Measurements from ENCODE around the gene GAB2. TPM values are rescaled to one million over a fixed set of nuclear protein-coding genes. Genes with fewer than 3 reads are reported as not detected.

Gene GAB2
- total RNA-seq, 1 experiment from 2014 or later = 10.6 TPM

DNA sequence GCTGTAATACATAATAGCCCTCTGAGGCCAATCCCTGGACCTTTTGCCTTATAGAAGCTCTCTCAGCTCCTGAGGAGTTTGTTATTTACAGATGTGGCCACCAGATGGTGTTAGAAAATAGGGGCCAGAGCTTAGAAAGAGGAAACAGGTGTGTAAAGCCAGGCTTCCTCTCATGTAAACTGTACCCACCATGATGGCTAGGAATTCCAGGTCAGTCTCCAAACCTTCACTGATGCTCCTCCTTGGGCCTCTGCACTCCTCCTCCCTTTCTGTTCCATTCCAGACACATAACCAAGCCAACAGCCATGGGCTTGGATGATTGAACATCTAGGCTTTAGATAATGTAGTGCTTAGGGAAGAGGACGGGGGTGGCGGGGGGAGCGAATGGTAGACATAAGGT lies 189.2 kb downstream of the GAB2 start:
- no peaks in the 10 kb centered on the region for H3K9me3 Mint-ChIP-seq (ENCODE audit: low read depth, unreplicated experiment)
- CTCF ChIA-PET = interaction anchor here (0.5 to 1.6 kb wide), 12 partner anchors 10 to 346 kb away, joined by 3 to 36 read pairs (median 3); partner anchors contain the start of genes GAB2, KCTD21 and NARS2
- no peak for TF ChIP-seq CTCF (IDR thresholded peaks at IDR 0.05; ENCODE audit: unreplicated experiment)
- intact Hi-C loops (cut with micrococcal nuclease; ENCODE audit: unreplicated experiment) = loop anchor here (1.0 to 2.0 kb wide), 2 partner anchors 190 to 336 kb away; no protein-coding TSS in a partner anchor
- H3K27me3 Mint-ChIP-seq (ENCODE audit: unreplicated experiment) = no peaks in the 10 kb centered on the region
- BruUV-seq (replicated peaks) = no TSS peak
- no peak overlapping the region for H3K27ac Mint-ChIP-seq (ENCODE audit: unreplicated experiment)
- H3K4me1 Mint-ChIP-seq (ENCODE audit: low read depth, unreplicated experiment) = no peaks in the 10 kb centered on the region
- H3K36me3 Mint-ChIP-seq (ENCODE audit: insufficient read depth, unreplicated experiment) = peaks cover 12% of the 10 kb centered on the region
- peak; percentile 45 for DNase-seq
- H3K4me3 Mint-ChIP-seq (ENCODE audit: low read depth, unreplicated experiment) = no peak overlapping the region

DNA sequence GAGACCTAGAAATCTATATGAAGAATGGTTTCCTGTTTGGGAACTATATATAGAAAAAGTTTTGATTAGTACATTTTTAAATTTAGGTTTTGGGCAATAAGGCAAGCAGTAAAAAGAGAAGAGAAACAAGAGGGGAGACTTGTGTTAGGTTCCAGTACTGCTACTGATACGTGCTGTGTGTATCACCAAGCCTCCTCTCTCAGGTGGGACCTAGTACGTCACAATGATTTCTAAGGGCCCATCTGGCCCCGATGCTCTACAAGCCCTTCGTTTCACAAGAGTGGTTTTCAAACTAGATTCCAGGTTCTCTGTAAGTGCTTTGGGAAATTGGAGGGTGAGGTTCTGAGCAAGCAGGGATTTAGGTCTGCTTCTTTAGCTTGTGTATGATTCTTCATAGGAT lies 189.7 kb downstream of the GAB2 start:
- intact Hi-C loops (cut with micrococcal nuclease; ENCODE audit: unreplicated experiment) = loop anchor here (1.0 to 2.0 kb wide), 2 partner anchors 191 to 336 kb away; no protein-coding TSS in a partner anchor
- Mint-ChIP-seq H3K27ac (ENCODE audit: unreplicated experiment) (no peak overlapping the region), H3K4me1 (ENCODE audit: low read depth, unreplicated experiment) (no peaks in the 10 kb centered on the region), H3K4me3 (ENCODE audit: low read depth, unreplicated experiment) (no peak overlapping the region), H3K27me3 (ENCODE audit: unreplicated experiment) (no peaks in the 10 kb centered on the region), H3K36me3 (ENCODE audit: insufficient read depth, unreplicated experiment) (peaks cover 16% of the 10 kb centered on the region), H3K9me3 (ENCODE audit: low read depth, unreplicated experiment) (no peaks in the 10 kb centered on the region)
- CTCF ChIA-PET = interaction anchor here (0.5 to 1.6 kb wide), 12 partner anchors 10 to 347 kb away, joined by 3 to 36 read pairs (median 3); partner anchors contain the start of genes GAB2, KCTD21 and NARS2
- no peak for DNase-seq
- no peak for TF ChIP-seq CTCF (IDR thresholded peaks at IDR 0.05; ENCODE audit: unreplicated experiment)
- no TSS peak for BruUV-seq (replicated peaks)

DNA sequence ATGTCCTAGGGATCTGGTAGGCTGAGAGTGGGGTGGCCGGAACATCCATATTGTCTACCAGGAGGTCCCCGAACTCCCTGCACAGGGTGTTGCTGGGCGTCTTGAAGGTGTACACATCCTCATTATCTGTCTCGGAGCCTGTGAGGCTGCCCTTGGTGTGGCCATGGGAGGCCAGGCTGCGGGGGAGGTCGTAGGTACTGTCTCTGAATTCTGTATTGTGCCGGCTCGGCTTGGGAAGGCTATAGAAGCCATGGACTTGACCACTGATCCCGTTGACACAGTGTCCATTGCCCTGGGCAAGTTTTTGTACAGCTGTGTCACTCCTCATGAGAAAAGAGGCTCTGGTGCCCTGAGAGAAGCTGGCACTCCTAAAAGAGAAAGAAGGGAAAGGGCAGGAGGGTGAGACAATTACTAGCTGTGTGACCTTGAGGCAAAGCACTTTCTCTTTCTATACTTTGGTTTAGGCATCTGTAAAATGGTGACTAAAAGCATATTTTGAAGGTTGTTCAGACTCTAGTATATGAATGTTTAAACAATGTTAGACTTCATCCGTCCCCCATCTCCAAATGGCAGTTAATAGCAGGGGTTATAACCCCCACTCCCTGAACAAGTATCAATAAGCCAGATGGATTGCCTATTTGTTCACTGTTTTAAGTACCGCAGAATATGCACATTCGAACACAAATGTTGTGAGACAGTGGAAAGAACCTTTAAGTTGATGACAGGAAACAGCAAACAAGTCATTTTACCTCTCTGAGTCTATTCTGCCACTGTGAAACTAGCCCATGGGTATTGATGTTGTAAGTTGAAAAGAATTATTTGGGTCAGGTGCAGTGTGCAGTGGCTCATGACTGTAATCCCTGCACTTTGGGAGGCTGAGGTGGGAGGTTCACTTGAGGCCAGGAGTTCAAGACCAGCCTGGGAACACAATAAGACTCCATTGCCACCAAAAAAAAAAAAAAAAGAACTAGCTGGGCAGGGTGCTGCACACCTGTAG lies 190.6 kb downstream of the GAB2 start:
- no peaks in the 10 kb centered on the region for H3K4me1 Mint-ChIP-seq (ENCODE audit: low read depth, unreplicated experiment)
- H3K9me3 Mint-ChIP-seq (ENCODE audit: low read depth, unreplicated experiment) = no peaks in the 10 kb centered on the region
- no peak overlapping the region for H3K4me3 Mint-ChIP-seq (ENCODE audit: low read depth, unreplicated experiment)
- H3K27me3 Mint-ChIP-seq (ENCODE audit: unreplicated experiment) = no peaks in the 10 kb centered on the region
- BruUV-seq (replicated peaks) = no TSS peak
- TF ChIP-seq CTCF (IDR thresholded peaks at IDR 0.05; ENCODE audit: unreplicated experiment) = no peak
- H3K27ac Mint-ChIP-seq (ENCODE audit: unreplicated experiment) = no peak overlapping the region
- H3K36me3 Mint-ChIP-seq (ENCODE audit: insufficient read depth, unreplicated experiment) = peaks cover 16% of the 10 kb centered on the region
- no peak for DNase-seq
- CTCF ChIA-PET = no interaction called here
- intact Hi-C loops (cut with micrococcal nuclease; ENCODE audit: unreplicated experiment) = no loop called here

DNA sequence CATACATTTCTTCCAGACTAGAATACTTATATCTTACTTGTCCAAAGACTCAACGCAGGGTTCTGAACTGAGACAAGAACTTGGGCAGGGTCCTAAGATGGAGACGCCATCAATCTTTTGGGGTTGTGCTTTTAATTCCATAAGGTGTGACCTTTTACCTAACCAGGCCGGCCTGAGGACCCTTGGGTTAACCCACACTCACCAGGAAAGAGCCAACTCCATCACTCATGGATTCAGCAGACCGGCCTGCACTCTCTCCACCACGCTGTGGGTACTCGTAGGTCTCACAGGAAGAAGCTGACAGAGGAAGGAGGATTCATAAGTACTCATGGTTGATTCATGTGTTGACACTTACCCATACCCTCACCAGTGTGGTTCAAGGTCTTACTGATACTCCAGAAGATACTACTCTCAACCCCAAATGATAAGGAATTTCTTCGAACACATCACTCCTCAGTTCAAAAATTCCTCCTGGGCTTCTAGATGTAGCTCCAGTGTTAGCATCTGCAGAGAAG lies 192.7 kb downstream of the GAB2 start:
- no TSS peak for BruUV-seq (replicated peaks)
- no peak for DNase-seq
- no peak for TF ChIP-seq CTCF (IDR thresholded peaks at IDR 0.05; ENCODE audit: unreplicated experiment)
- CTCF ChIA-PET = no interaction called here
- Mint-ChIP-seq H3K4me3 (ENCODE audit: low read depth, unreplicated experiment) (no peak overlapping the region), H3K27ac (ENCODE audit: unreplicated experiment) (no peak overlapping the region), H3K36me3 (ENCODE audit: insufficient read depth, unreplicated experiment) (peaks cover 16% of the 10 kb centered on the region), H3K9me3 (ENCODE audit: low read depth, unreplicated experiment) (no peaks in the 10 kb centered on the region), H3K27me3 (ENCODE audit: unreplicated experiment) (no peaks in the 10 kb centered on the region), H3K4me1 (ENCODE audit: low read depth, unreplicated experiment) (no peaks in the 10 kb centered on the region)
- intact Hi-C loops (cut with micrococcal nuclease; ENCODE audit: unreplicated experiment) = no loop called here

All from Calu3 (cell line).